ENCODE measurements around the gene LRCH1. TPM values are rescaled to one million over a fixed set of nuclear protein-coding genes. Genes with fewer than 3 reads are reported as not detected.

The LRCH1 gene
- total RNA-seq, 2 donors from 2014 or later: 24.9 to 26.0 TPM

DNA sequence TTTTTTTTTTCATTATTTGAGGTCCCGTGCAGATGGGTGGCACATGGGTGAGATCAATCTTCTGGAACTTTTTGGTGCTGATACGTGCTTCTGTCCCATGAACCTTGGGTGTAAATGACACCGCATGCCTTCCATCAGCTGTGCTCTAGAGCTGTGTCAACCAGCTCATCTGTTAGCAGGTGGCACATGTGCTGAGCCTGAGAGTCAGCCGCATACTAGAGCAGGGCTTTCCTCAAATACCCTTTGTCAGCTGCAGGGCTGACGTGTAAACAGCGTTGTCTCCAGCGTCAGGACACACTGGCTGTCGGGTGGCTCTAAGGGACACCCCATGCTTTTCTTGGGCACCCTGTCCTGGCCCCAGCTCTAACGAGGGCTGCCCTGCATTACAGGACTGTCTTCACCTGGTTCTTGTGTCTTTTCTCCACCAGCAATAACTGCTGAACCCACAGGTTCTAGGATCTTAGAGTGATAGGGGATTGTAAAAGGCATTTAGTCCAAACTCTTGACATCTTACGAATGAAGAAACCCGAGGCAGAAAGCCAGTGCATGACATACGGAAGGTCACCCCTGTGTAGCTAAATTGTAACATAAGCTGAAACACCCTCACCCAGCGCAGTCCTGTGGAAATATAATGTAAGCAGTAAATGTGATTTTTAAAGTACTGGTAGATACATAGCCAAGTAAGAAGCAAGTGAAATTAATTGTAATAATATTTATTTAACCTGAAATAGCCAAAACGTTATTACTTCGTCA, 119.5 kb downstream of the LRCH1 start:
- Mint-ChIP-seq H3K4me1 (ENCODE audit: low read depth in 2 of 2) (peaks cover 34 to 36% of the 10 kb centered on the region in 2 donors), H3K27me3 (no peaks in the 10 kb centered on the region), H3K27ac (no peak overlapping the region), H3K9me3 (no peaks in the 10 kb centered on the region), H3K4me3 (no peak overlapping the region), H3K36me3 (peaks cover 5% of the 10 kb centered on the region)
- ATAC-seq: no peak
- DNase-seq (ENCODE audit: low spot score): no peak

DNA sequence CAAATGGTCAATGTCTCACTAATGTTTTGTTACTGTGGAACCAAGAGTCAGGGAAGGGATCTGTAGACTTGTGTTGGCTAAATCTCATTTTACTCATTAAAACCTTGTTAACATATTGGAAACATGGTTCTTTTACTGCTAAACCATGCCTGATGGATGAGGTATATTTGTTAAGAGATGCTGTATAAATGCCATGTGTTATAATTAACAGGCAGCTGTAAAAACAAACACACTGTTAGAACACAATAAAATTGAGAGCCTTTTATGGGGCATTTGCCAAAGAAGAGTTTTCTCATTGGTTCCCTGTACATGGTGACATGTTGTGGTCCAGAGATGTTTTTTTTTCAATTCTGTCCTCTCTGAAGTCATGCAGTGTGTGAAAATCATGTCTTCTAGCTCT, 122.0 kb downstream of the LRCH1 start:
- H3K27ac Mint-ChIP-seq: no peak overlapping the region
- peaks cover 17 to 19% of the 10 kb centered on the region in 2 donors for H3K4me1 Mint-ChIP-seq (ENCODE audit: low read depth in 2 of 2)

DNA sequence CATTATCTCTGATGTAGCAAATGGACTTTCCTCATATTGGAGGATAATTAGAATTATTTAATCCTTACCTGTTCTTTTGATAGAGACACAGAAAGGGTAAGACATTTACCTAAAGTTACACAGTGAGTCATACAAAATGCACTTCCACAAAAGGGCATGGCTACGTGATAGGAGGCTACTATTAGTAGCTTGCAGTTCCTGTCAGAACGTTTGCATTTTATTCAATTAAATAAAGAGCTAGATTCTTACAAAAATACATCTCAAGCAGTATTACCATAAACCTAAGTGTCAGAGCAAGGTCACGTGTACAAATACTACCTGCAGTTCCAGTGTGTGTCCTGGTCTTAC, 123.4 kb downstream of the LRCH1 start:
- ATAC-seq (no peak), DNase-seq (ENCODE audit: low spot score) (no peak)
- Mint-ChIP-seq H3K4me3 (no peak overlapping the region), H3K27ac (peak overlapping the region in 1 of 2 donors; percentile 62), H3K9me3 (no peaks in the 10 kb centered on the region), H3K36me3 (peaks cover 5% of the 10 kb centered on the region), H3K4me1 (ENCODE audit: low read depth in 2 of 2) (peaks cover 14% of the 10 kb centered on the region in 2 donors), H3K27me3 (no peaks in the 10 kb centered on the region)

More for the DNA sequence above, 122.0 kb downstream of the LRCH1 start:
- Mint-ChIP-seq H3K36me3 (peaks cover 5% of the 10 kb centered on the region), H3K4me3 (no peak overlapping the region), H3K9me3 (no peaks in the 10 kb centered on the region), H3K27me3 (no peaks in the 10 kb centered on the region)
- DNase-seq (ENCODE audit: low spot score) (no peak), ATAC-seq (no peak)

DNA sequence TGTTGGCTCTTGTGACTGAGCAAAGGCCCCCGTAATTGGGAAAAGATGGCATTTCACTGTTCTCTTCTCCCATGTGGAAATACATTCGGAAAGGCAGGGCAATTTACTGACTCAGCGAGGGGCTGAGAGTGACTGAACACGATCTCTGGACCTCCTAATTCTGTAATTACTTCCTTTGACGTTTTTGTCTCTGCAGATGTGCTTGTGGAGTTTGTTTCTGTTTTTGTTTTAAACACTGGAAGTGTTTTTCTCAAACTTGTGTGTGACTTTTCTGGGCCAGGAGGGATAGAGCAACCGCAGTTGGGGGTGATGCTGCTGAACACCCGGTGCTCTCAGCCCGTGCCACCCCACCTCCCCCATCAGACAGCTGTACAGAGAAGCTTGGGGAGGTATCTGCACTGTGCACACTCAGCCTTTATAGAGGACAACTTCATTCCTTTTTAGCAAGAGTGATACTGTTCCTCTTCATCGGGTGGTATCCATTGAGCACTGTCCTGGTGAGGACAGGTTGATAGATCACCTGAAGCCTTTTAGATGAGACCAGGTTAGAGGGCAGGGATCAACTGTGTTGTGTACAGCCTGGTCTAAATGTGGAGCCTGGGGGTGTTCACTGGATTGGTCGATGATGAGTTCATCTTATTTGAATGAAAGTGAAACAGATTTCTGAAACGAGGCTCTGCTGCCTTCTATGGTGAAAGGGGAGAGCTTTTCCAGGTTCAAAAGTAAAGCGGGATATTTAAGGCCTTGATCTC, 126.6 kb downstream of the LRCH1 start:
- H3K27ac Mint-ChIP-seq: no peak overlapping the region
- no peak overlapping the region for H3K4me3 Mint-ChIP-seq
- no peaks in the 10 kb centered on the region for H3K9me3 Mint-ChIP-seq
- DNase-seq (ENCODE audit: low spot score) (no peak), ATAC-seq (peak; percentile 89 to 91)
- H3K4me1 Mint-ChIP-seq (ENCODE audit: low read depth in 2 of 2): peaks cover 16 to 25% of the 10 kb centered on the region in 2 donors
- peaks cover 3% of the 10 kb centered on the region for H3K36me3 Mint-ChIP-seq
- no peaks in the 10 kb centered on the region for H3K27me3 Mint-ChIP-seq

DNA sequence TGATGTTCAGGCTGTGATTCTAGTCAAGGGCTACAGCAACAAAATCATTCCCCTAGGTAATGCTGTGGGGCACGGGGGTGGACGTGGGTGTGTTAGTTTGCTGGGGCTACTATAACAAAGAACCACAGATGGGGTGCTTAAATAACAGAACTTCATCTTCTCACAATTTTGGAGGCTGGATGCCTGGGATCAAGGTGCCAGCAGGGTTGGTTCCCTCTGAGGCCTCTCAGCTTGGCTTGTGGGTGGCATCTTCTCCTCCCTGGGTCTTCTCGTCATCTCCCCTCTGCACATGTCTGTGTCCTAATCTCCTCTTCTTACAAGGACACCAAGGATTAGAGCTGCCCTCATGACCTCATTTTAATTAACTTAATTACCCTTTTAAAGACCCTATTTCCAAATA, 129.0 kb downstream of the LRCH1 start:
- peaks cover 5% of the 10 kb centered on the region for H3K36me3 Mint-ChIP-seq
- DNase-seq (ENCODE audit: low spot score) (no peak), ATAC-seq (no peak)
- H3K27me3 Mint-ChIP-seq: no peaks in the 10 kb centered on the region
- H3K9me3 Mint-ChIP-seq: no peaks in the 10 kb centered on the region
- peaks cover 9 to 16% of the 10 kb centered on the region in 2 donors for H3K4me1 Mint-ChIP-seq (ENCODE audit: low read depth in 2 of 2)
- H3K27ac Mint-ChIP-seq: no peak overlapping the region
- H3K4me3 Mint-ChIP-seq: no peak overlapping the region

DNA sequence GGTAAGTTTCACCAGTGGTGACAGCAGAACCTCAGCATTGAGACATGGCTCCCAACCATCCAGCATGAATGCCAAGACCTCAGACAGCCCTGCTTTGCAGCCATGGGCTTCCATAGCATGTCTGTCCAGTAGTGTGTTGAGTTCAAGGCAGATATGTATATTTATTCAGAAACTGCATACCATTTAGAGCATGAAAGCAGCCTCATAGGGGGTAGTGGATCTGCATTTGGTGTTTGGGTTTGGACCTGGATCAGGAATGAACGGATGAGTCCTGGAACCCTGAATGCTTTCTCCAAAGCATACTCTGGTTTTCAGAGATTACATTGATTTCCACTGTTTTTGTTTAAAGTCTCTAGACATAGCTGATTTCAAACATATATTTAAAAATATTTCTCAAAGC, 129.7 kb downstream of the LRCH1 start:
- Mint-ChIP-seq H3K4me3 (no peak overlapping the region), H3K4me1 (ENCODE audit: low read depth in 2 of 2) (peaks cover 9 to 16% of the 10 kb centered on the region in 2 donors), H3K36me3 (peaks cover 5% of the 10 kb centered on the region), H3K9me3 (no peaks in the 10 kb centered on the region), H3K27me3 (no peaks in the 10 kb centered on the region), H3K27ac (no peak overlapping the region)
- ATAC-seq (no peak), DNase-seq (ENCODE audit: low spot score) (no peak)

DNA sequence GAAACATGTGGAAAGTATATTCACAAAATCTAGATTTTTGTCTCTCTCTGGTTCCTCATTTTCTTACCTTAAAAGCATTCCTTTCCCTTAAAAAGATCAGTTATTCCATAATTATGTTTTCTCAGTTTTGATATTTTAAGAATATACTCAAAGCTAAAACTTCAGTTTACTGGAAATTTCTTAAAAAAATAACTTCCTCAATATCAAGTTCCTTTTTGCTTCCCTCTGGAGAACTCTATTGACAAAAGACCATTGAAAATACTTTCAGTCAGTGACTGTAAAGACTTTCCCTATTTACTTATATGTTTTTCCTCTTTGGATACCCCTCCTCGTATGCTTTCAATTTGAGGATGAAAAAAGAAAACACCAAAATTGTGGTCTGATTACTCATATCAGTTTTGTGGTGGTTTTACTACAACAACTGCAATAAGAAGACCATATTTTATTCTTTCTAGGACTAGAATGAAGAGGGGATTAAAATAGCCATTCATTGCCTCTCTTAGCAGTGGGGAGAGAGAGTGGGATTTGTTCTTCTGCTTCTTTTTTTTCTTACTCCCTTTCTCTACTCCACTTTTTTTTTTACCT, 130.8 kb downstream of the LRCH1 start:
- Mint-ChIP-seq H3K36me3 (peaks cover 5% of the 10 kb centered on the region), H3K4me3 (peak overlapping the region; percentile 24), H3K4me1 (ENCODE audit: low read depth in 2 of 2) (peaks cover 9 to 16% of the 10 kb centered on the region in 2 donors), H3K9me3 (no peaks in the 10 kb centered on the region), H3K27me3 (no peaks in the 10 kb centered on the region), H3K27ac (peak overlapping the region in 1 of 2 donors; percentile 43)
- DNase-seq (ENCODE audit: low spot score): no peak
- ATAC-seq: no peak

DNA sequence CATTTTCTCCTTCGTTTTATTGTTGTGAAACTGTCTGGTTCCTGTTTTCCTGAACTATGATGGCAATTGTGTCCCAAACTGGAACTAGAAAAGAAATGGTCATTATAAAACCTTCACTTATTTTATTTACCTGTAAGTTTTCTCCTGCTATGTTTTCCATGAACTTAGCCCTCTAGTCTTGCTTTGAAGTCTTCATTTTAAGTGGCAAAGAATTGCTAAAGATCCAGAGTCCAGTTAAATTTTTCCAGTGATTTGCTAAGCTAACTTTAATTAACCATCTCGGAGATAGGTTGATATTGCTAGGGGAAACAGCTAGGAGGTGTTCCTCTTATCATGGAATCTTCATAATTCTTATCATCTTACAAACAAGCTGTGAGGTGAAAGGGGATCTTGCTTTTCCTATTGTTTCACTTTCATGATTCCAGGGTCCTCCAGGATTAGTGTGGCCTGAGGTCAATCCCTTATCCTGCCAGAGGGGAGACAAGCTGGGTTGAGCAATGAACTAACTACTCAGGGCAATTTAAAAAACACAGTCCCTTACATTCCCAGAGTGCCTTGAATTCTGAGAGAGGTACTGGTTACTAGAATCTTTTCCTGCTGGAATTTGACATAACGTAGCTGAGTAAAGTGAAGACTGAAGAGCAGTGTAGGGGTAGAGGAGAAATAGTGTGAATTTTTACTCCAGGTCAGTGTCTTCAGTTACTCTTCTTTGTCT, 131.5 kb downstream of the LRCH1 start:
- Mint-ChIP-seq H3K27ac (peak overlapping the region in 1 of 2 donors; percentile 43), H3K9me3 (no peaks in the 10 kb centered on the region), H3K4me1 (ENCODE audit: low read depth in 2 of 2) (peaks cover 9 to 16% of the 10 kb centered on the region in 2 donors), H3K36me3 (peaks cover 5% of the 10 kb centered on the region), H3K4me3 (peak overlapping the region; percentile 24), H3K27me3 (no peaks in the 10 kb centered on the region)
- ATAC-seq (no peak), DNase-seq (ENCODE audit: low spot score) (no peak)

DNA sequence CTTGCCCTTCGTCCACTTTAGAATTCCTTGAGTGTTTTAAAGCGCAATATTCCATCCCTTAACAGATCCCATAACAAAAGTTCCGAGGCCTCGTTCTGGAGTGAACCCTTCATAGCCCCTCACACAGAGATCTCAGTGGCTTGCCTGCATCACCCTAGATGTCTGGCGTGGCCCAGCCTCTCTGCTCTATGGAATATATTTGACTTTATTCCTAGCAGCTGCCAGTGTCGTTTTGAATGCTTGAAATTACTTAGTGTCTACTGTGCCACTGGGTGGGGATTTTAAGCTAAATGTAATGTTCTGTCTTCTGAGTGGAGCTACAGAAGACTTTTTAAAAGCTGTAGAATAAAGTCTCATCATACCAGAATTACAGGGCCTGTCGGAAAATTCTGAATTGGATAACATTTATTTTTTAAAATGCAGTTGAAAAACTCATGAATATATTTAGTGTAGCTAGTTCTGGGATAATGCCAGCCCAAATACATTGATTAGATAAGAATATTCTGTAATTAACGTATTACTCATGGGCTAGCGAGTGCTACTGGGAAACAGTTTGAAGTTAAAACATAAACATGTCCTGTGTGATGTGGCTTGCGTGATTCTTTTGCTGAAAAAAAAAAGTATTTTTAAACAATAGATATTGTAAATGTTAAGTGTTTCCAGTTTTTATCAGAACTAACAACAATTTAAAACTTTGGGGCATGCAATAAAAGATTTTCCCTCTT, 132.2 kb downstream of the LRCH1 start:
- DNase-seq (ENCODE audit: low spot score) (no peak), ATAC-seq (no peak)
- Mint-ChIP-seq H3K27ac (no peak overlapping the region), H3K27me3 (no peaks in the 10 kb centered on the region), H3K9me3 (no peaks in the 10 kb centered on the region), H3K4me1 (ENCODE audit: low read depth in 2 of 2) (peaks cover 9 to 16% of the 10 kb centered on the region in 2 donors), H3K4me3 (no peak overlapping the region), H3K36me3 (peaks cover 5% of the 10 kb centered on the region)

DNA sequence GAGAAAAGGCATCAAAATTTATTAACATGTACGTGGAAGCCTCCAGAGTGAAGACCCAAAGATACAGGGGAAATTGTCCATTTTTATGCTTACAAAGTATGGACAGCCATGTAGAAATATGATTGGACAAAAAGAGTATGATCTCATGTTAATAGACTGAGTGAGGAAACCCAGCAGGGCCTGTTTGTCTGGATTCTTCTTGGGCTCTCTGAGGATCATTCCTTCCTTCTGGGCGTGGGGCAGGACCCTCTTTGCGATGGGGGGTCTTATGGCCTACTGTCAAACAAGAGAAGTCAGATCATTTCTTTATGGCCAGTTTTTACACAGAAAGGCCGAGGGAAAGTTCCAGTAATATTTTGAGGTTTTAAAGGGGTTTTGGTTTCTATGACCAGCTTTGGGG, 133.2 kb downstream of the LRCH1 start:
- H3K36me3 Mint-ChIP-seq: peaks cover 5% of the 10 kb centered on the region
- no peak overlapping the region for H3K4me3 Mint-ChIP-seq
- no peak for DNase-seq (ENCODE audit: low spot score)
- H3K4me1 Mint-ChIP-seq (ENCODE audit: low read depth in 2 of 2): peaks cover 9 to 16% of the 10 kb centered on the region in 2 donors
- H3K27me3 Mint-ChIP-seq: no peaks in the 10 kb centered on the region
- peak overlapping the region in 1 of 2 donors; percentile 49 for H3K27ac Mint-ChIP-seq
- no peaks in the 10 kb centered on the region for H3K9me3 Mint-ChIP-seq
- no peak for ATAC-seq

DNA sequence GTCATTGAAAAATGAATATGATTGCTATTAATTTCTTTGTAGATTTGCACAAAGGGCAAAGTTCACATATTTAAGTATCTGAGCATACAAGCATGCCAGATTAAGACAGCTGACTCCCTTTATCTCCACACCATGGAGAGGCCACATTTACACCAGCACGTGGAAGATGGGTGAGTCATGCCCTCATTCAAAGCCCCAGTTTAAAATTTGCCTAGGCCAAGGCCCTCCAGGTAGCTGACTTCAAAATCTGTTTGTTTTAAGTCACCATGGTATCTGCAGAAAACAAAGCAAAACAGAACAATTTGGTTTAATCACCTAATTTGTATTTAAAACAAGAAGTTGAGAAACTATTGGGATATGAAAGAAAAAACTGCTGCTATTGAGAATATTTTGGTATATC, 134.8 kb downstream of the LRCH1 start:
- Mint-ChIP-seq H3K4me1 (ENCODE audit: low read depth in 2 of 2) (peaks cover 9 to 16% of the 10 kb centered on the region in 2 donors), H3K27ac (no peak overlapping the region), H3K27me3 (no peaks in the 10 kb centered on the region), H3K4me3 (no peak overlapping the region), H3K36me3 (peaks cover 5% of the 10 kb centered on the region), H3K9me3 (no peaks in the 10 kb centered on the region)
- no peak for DNase-seq (ENCODE audit: low spot score)
- no peak for ATAC-seq

DNA sequence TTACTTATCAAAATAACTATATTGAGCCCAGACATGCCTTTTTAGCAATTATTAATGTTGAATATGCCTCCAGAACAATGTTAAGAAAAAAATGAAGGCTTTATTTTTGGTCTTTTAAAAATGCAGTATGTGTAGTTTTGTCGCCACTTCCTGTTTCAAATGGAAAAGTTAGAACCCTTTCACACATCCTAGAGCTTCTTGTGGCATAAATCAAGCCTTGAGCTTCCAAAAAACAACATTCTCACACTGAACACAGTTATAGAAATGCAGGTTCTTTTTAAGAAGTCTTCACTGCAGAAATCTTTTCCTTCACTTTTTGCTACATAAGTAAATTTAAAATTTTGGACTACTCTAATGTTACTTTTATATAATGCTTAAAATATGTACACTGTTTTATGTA, 135.3 kb downstream of the LRCH1 start:
- Mint-ChIP-seq H3K4me1 (ENCODE audit: low read depth in 2 of 2) (peaks cover 9 to 16% of the 10 kb centered on the region in 2 donors), H3K36me3 (peaks cover 5% of the 10 kb centered on the region), H3K27me3 (no peaks in the 10 kb centered on the region), H3K27ac (no peak overlapping the region), H3K4me3 (no peak overlapping the region), H3K9me3 (no peaks in the 10 kb centered on the region)
- no peak for ATAC-seq
- DNase-seq (ENCODE audit: low spot score): no peak

DNA sequence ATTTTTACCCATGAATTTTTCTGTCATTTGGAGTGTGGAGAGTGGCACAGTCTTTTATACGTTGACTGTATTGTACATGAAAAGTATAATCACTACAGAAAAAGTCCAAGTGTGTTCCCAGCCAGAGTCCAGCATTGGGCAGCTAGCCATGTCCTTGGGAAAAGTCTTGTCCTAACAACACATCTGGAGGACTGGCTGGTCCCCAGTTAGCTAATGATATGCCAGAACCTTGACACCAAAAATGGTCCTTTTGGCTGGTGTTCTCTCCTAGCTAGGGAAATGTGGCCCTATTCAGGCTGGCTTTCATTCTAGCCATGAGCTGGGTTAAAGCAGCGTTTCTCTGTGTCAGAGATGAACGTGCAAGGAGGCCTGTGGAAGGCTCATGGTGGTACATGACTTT, 145.0 kb downstream of the LRCH1 start:
- peaks cover 0 to 4% of the 10 kb centered on the region in 2 donors for H3K4me1 Mint-ChIP-seq (ENCODE audit: low read depth in 2 of 2)
- no peak overlapping the region for H3K27ac Mint-ChIP-seq

More for the DNA sequence above, 145.0 kb downstream of the LRCH1 start:
- Mint-ChIP-seq H3K9me3 (no peaks in the 10 kb centered on the region), H3K4me3 (no peak overlapping the region), H3K27me3 (no peaks in the 10 kb centered on the region), H3K36me3 (peaks cover 26% of the 10 kb centered on the region)
- DNase-seq (ENCODE audit: low spot score): no peak
- ATAC-seq: no peak

Measured in natural killer cell treated with Interleukin-12 subunit alpha and Interleukin-12 subunit beta and Interleukin-15 and Interleukin-18, amount 100 ng/mL, for 72 hours (primary cell).